Tibial nerve (tissue), 4 donors: ENCODE data around the gene S100PBP. TPM values are rescaled to one million over a fixed set of nuclear protein-coding genes. Genes with fewer than 3 reads are reported as not detected.

Experiments used
- DNase-seq, 2 donors: peaks; one replicate each; pipeline ENCODE4 v3.0.0-alpha.2; 2019; ENCODE audit warnings: low spot score in 2 of 2
- H3K27ac ChIP-seq, 4 donors: fragments of 200-600 bp; sonication (generic) in 3 of 4; one replicate each; pipeline ENCODE4 v1.5.1; 2017 to 2019; ENCODE audit warnings: mild to moderate bottlenecking in 1 of 4
- H3K27me3 ChIP-seq, 2 donors: fragments of 200-600 bp; sonication (generic) in 1 of 2; one replicate each; pipeline versions ENCODE4 v1.5.1 to v1.6.0; 2017 to 2019
- H3K36me3 ChIP-seq, 3 donors: fragments of 200-600 bp; sonication (generic); one replicate each; pipeline ENCODE4 v1.5.1; 2018 to 2019
- H3K4me1 ChIP-seq, 4 donors: fragments of 200-600 bp; sonication (generic) in 3 of 4; one replicate each; pipeline ENCODE4 v1.5.1; 2017 to 2019
- H3K4me3 ChIP-seq, 4 donors: fragments of 200-600 bp; sonication (generic) in 3 of 4; one replicate each; pipeline ENCODE4 v1.5.1; 2017 to 2019; ENCODE audit warnings: mild to moderate bottlenecking in 1 of 4, moderate library complexity in 1 of 4
- H3K9me3 ChIP-seq, 4 donors: fragments of 200-600 bp; sonication (generic) in 3 of 4; one replicate each; pipeline ENCODE4 v1.5.1; 2017 to 2019
- EP300 ChIP-seq, 2 donors: sonication (generic); formaldehyde crosslinking; IDR thresholded peaks; one replicate each; pipeline ENCODE4 v1.6.1; 2017; ENCODE audit warnings: antibody characterized with exemption in 2 of 2, mild to moderate bottlenecking in 1 of 2
- POLR2A ChIP-seq, 2 donors: fragments of 450-650 bp; IDR thresholded peaks; one replicate each; pipeline ENCODE4 v1.6.1; 2017; ENCODE audit warnings: antibody characterized with exemption in 2 of 2, mild to moderate bottlenecking in 2 of 2, moderate library complexity in 2 of 2
- WGBS, 2 donors: methylation state at CpG; one replicate each; pipeline ENCODE4 v1.1.5; 2018; 5-methylcytosine and 5-hydroxymethylcytosine counted together
- total RNA-seq, 4 donors: library from RNA; depleted of rRNA; stranded (reverse); fragments of >200 nt; gene quantifications; one replicate each; pipeline ENCODE4 v1.1.0, GENCODE V29; 2016
- TF ChIP-seq, protein P1 (sequence below), 5 experiments: fragments of 200-600 bp in 3 of 5; fragments of 450-650 bp in 2 of 5; sonication (generic) in 3 of 5; IDR thresholded peaks; one replicate each; pipeline ENCODE4 v1.5.1; 2016 to 2019; ENCODE audit warnings: antibody characterized with exemption in 5 of 5, mild to moderate bottlenecking in 3 of 5, moderate library complexity in 2 of 5

Gene S100PBP
- total RNA-seq, 4 donors from 2014 or later = 24.0 to 55.5 (median 33.4) TPM

DNA sequence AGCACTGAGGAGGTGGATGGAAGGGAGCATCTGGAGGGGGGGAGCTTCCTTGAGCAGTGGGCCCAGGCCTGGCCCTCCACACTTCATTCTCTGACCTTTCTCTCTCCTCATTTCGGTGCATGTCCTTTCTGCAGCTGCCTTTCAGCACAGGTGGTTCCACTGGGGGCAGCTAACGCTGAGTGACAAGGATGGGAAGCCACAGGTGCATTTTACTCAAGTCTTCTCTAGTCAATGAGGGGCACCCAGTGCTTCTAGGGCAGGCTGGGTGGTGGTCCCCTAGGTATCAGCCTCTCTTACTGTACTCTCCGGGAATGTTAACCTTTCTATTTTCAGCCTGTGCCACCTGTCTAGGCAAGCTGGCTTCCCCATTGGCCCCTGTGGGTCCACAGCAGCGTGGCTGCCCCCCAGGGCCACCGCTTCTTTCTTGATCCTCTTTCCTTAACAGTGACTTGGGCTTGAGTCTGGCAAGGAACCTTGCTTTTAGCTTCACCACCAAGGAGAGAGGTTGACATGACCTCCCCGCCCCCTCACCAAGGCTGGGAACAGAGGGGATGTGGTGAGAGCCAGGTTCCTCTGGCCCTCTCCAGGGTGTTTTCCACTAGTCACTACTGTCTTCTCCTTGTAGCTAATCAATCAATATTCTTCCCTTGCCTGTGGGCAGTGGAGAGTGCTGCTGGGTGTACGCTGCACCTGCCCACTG is 43.5 kb upstream of the S100PBP start:
- peaks cover 0 to 71% (median 1%) of the 10 kb centered on the region in 3 donors for H3K36me3 ChIP-seq
- no peaks in the 10 kb centered on the region for H3K27me3 ChIP-seq
- DNase-seq = no peak
- WGBS, 2 donors = 81 to 94% methylated on average over 7 of the region's 7 CpGs
- H3K9me3 ChIP-seq = no peaks in the 10 kb centered on the region
- no peak overlapping the region for H3K27ac ChIP-seq
- TF ChIP-seq EP300 (IDR thresholded peaks at IDR 0.05) = no peak
- TF ChIP-seq POLR2A (IDR thresholded peaks at IDR 0.05) = no peak
- TF ChIP-seq, protein P1, sequence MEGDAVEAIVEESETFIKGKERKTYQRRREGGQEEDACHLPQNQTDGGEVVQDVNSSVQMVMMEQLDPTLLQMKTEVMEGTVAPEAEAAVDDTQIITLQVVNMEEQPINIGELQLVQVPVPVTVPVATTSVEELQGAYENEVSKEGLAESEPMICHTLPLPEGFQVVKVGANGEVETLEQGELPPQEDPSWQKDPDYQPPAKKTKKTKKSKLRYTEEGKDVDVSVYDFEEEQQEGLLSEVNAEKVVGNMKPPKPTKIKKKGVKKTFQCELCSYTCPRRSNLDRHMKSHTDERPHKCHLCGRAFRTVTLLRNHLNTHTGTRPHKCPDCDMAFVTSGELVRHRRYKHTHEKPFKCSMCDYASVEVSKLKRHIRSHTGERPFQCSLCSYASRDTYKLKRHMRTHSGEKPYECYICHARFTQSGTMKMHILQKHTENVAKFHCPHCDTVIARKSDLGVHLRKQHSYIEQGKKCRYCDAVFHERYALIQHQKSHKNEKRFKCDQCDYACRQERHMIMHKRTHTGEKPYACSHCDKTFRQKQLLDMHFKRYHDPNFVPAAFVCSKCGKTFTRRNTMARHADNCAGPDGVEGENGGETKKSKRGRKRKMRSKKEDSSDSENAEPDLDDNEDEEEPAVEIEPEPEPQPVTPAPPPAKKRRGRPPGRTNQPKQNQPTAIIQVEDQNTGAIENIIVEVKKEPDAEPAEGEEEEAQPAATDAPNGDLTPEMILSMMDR (IDR thresholded peaks at IDR 0.05) = no peak
- H3K4me3 ChIP-seq = no peak overlapping the region
- H3K4me1 ChIP-seq = peaks cover 0 to 38% (median 4%) of the 10 kb centered on the region in 4 donors

DNA sequence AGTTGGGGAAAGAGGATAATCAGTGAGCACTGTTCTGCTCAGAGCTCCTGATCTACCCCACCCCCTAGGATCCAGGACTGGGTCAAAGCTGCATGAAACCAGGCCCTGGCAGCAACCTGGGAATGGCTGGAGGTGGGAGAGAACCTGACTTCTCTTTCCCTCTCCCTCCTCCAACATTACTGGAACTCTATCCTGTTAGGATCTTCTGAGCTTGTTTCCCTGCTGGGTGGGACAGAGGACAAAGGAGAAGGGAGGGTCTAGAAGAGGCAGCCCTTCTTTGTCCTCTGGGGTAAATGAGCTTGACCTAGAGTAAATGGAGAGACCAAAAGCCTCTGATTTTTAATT is 43.0 kb upstream of the S100PBP start:
- Histone ChIP-seq H3K27me3 (no peaks in the 10 kb centered on the region), H3K4me1 (peaks cover 0 to 34% (median 4%) of the 10 kb centered on the region in 4 donors), H3K36me3 (peaks cover 0 to 77% (median 5%) of the 10 kb centered on the region in 3 donors), H3K4me3 (no peak overlapping the region), H3K27ac (no peak overlapping the region), H3K9me3 (no peaks in the 10 kb centered on the region)
- DNase-seq = no peak
- TF ChIP-seq, protein P1 (IDR thresholded peaks at IDR 0.05) = no peak
- no peak for TF ChIP-seq POLR2A (IDR thresholded peaks at IDR 0.05)
- no peak for TF ChIP-seq EP300 (IDR thresholded peaks at IDR 0.05)

DNA sequence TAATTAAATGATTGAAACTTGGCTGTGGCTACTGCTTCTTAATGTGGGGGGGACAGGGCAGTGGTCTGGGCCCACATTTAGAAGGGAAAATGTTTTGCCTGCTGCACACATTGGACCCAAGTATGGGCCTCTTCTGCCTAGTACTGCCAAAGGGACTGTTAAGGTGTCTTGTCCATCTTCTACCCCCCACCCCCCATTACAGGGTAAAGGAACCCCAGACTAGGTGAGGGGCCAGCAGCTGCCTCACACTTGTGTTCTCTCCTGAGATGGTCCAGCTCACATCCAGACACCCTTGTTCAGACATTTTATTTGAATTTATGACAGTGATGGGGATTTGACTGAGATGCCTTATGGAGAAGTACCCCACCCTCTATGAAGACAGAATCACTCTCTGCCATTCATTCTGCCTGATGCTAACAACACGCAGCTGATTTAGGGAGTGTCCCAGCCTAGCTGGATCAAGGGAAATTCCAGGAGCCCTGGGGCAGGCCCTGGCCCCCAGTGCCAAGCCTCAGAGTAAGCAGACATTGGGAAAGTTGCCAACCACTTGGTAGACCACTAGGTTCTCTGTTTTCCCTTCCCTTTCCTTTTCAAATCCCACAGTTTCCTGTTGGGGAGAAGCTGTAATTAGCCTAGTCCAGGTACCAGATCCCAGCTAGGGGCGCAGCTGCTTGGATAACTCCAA is 42.4 kb upstream of the S100PBP start:
- H3K27me3 ChIP-seq = no peaks in the 10 kb centered on the region
- no peak for DNase-seq
- 40 to 49% methylated on average over 2 of the region's 2 CpGs for WGBS, 2 donors
- peaks cover 0 to 78% (median 5%) of the 10 kb centered on the region in 3 donors for H3K36me3 ChIP-seq
- H3K4me3 ChIP-seq = no peak overlapping the region
- no peaks in the 10 kb centered on the region for H3K9me3 ChIP-seq
- H3K4me1 ChIP-seq = peaks cover 0 to 27% (median 4%) of the 10 kb centered on the region in 4 donors
- TF ChIP-seq EP300 (IDR thresholded peaks at IDR 0.05) = no peak
- H3K27ac ChIP-seq = peak overlapping the region in 2 of 4 donors; percentile 24 to 26

- Histone ChIP-seq H3K4me3 (no peak overlapping the region), H3K4me1 (peaks cover 0 to 24% (median 4%) of the 10 kb centered on the region in 4 donors), H3K27me3 (no peaks in the 10 kb centered on the region), H3K27ac (peak overlapping the region in 2 of 4 donors; percentile 24 to 26), H3K36me3 (peaks cover 0 to 78% (median 5%) of the 10 kb centered on the region in 3 donors), H3K9me3 (no peaks in the 10 kb centered on the region)
- 74 to 79% methylated on average over 13 of the region's 13 CpGs for WGBS, 2 donors
- no peak for DNase-seq
- TF ChIP-seq POLR2A (IDR thresholded peaks at IDR 0.05) (no peak), EP300 (IDR thresholded peaks at IDR 0.05) (no peak)
- TF ChIP-seq, protein P1 (IDR thresholded peaks at IDR 0.05) = no peak
Observed at GRCh38 chr1:32775640-32776337, 41.7 kb upstream of the S100PBP start.

DNA sequence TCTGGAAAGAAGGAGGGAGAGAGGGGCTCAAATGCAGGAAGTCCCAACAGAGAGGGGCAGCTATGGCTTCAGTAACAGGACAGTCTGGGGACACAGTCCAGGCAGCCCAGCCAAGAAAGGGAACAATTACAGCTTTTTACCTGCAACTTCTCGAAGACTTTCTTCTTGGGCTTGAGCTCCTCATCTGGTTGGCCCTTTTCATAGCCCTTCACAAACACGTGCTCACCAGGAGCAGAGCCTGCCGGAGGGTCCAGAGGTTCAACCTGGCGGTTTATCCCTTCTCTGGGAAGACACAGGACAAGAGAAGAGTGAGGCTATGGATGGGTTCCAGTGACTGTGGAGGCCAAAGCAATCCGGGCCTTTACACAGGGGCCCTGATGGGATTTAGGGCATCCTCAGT is 38.2 kb upstream of the S100PBP start:
- H3K4me3 ChIP-seq = no peak overlapping the region
- no peaks in the 10 kb centered on the region for H3K27me3 ChIP-seq
- peaks cover 0 to 99% (median 12%) of the 10 kb centered on the region in 3 donors for H3K36me3 ChIP-seq
- WGBS, 2 donors = 93 to 97% methylated on average over 5 of the region's 5 CpGs
- no peaks in the 10 kb centered on the region for H3K9me3 ChIP-seq
- no peak for DNase-seq
- peaks cover 0 to 10% (median 0%) of the 10 kb centered on the region in 4 donors for H3K4me1 ChIP-seq
- TF ChIP-seq POLR2A (IDR thresholded peaks at IDR 0.05) (no peak), EP300 (IDR thresholded peaks at IDR 0.05) (no peak)
- TF ChIP-seq, protein P1 (IDR thresholded peaks at IDR 0.05) = no peak
- no peak overlapping the region for H3K27ac ChIP-seq
